Gastrocnemius medialis (tissue), 4 donors: Measurements from ENCODE around the gene SPSB1.

Source experiments
- CTCF ChIP-seq, 5 experiments: fragments of 450-650 bp in 3 of 5; fragments of 200-600 bp in 2 of 5; sonication (generic) in 2 of 5; IDR thresholded peaks in 4 of 5; conservative IDR thresholded peaks in 1 of 5; 1 replicate in 4 of 5; 2 replicates in 1 of 5; pipeline ENCODE4 v1.5.1; 2016 to 2019; ENCODE audit warnings: antibody characterized with exemption in 5 of 5, mild to moderate bottlenecking in 3 of 5, moderate library complexity in 3 of 5
- POLR2A ChIP-seq, 2 donors: fragments of 450-650 bp; IDR thresholded peaks; one replicate each; pipeline ENCODE4 v1.6.1; 2017; ENCODE audit warnings: antibody characterized with exemption in 2 of 2, mild to moderate bottlenecking in 2 of 2, moderate library complexity in 2 of 2

- TF ChIP-seq CTCF (IDR thresholded peaks at IDR 0.05 in 4 of 5, conservative IDR thresholded peaks at IDR 0.05 in 1 of 5) (no peak), POLR2A (IDR thresholded peaks at IDR 0.05) (no peak)
Observed at GRCh38 chr1:9371951-9372350, 79.3 kb downstream of the SPSB1 start.
